Keratinocyte (primary cell): ENCODE results near the gene BOLA2.
"Not testable (repeated sequence)": the region's sequence is repeated elsewhere in the genome, so short reads cannot be mapped to it uniquely, and the experiment has no call there.

Experiments used
- CTCF ChIP-seq, 3 experiments: IDR thresholded peaks in 1 of 3; conservative IDR thresholded peaks in 1 of 3; optimal IDR thresholded peaks in 1 of 3; 2 replicates in 2 of 3; 3 replicates in 1 of 3; pipeline versions ENCODE3 to v1.5.1; 2011; ENCODE audit warnings: low read length in 3 of 3, mild to moderate bottlenecking in 3 of 3, moderate library complexity in 2 of 3, control low read depth in 1 of 3, inconsistent platforms in 1 of 3; ENCODE audit not compliant: insufficient read depth in 2 of 3; ENCODE audit errors: extremely low read depth in 1 of 3
- EZH2 ChIP-seq: IDR thresholded peaks from one replicate; pipeline ENCODE4 v1.6.1; 2012; ENCODE audit warnings: inconsistent platforms, mild to moderate bottlenecking, low read length, moderate library complexity

GRCh38 chr16:29457660-29458059 is 3.5 kb upstream of the BOLA2 start:
- not testable (repeated sequence) for TF ChIP-seq CTCF (optimal IDR thresholded peaks at IDR 0.05 in 1 of 3, IDR thresholded peaks at IDR 0.05 in 1 of 3, conservative IDR thresholded peaks at IDR 0.05 in 1 of 3; ENCODE audit: extremely low read depth in 1 of 3, insufficient read depth in 2 of 3, low read length in 3 of 3); EZH2
